Adrenal gland (tissue), 12 donors: ENCODE results near the gene SARM1. TPM values are rescaled to one million over a fixed set of nuclear protein-coding genes. Genes with fewer than 3 reads are reported as not detected.

Source experiments
- DNase-seq, 7 donors: peaks; one replicate each; pipeline ENCODE4 v3.0.0-alpha.2; 2019 to 2020
- H3K27ac ChIP-seq, 5 donors: fragments of 200-600 bp; sonication (generic) in 4 of 5; 1 replicate in 3 of 5; 2 replicates in 2 of 5; pipeline versions ENCODE4 v1.5.1 to v1.8.0; 2016 to 2020; ENCODE audit warnings: mild to moderate bottlenecking in 1 of 5
- H3K27me3 ChIP-seq: fragments of 200-600 bp; 2 replicates; pipeline ENCODE4 v1.8.0; 2021
- H3K36me3 ChIP-seq, 2 donors: fragments of 200-600 bp; replicated peaks in 1 of 2; 1 replicate in 1 of 2; 2 replicates in 1 of 2; pipeline versions ENCODE4 v1.5.1 to v1.8.0; 2018 to 2022
- H3K4me1 ChIP-seq, 2 donors: fragments of 200-600 bp; replicated peaks in 1 of 2; 1 replicate in 1 of 2; 2 replicates in 1 of 2; pipeline versions ENCODE4 v1.5.1 to v1.8.0; 2018 to 2021
- H3K4me3 ChIP-seq, 4 donors: fragments of 200-600 bp; sonication (generic) in 3 of 4; one replicate each; pipeline ENCODE4 v1.5.1; 2016 to 2018
- H3K9me3 ChIP-seq, 3 donors: fragments of 200-600 bp; sonication (generic) in 1 of 3; replicated peaks in 1 of 3; 1 replicate in 2 of 3; 2 replicates in 1 of 3; pipeline versions ENCODE4 v1.5.1 to v1.8.0; 2016 to 2021
- CTCF ChIP-seq, 6 experiments: fragments of 450-650 bp in 4 of 6; fragments of 200-600 bp in 2 of 6; sonication (generic) in 1 of 6; IDR thresholded peaks; 1 replicate in 5 of 6; 2 replicates in 1 of 6; pipeline versions ENCODE4 v1.5.1 to v1.8.0; 2016 to 2021; ENCODE audit warnings: antibody characterized with exemption in 6 of 6, mild to moderate bottlenecking in 2 of 6, moderate library complexity in 1 of 6
- POLR2A ChIP-seq, 2 donors: fragments of 450-650 bp; IDR thresholded peaks; one replicate each; pipeline ENCODE4 v1.6.1; 2017; ENCODE audit warnings: antibody characterized with exemption in 2 of 2, mild to moderate bottlenecking in 2 of 2, moderate library complexity in 1 of 2
- WGBS, 4 donors: extraction: QIAGEN DNeasy Blood & Tissue Kit in 2 of 4; methylation state at CpG; one replicate each; pipeline versions ENCODE4 v1.1.5 to v1.1.7; 2013 to 2017; 5-methylcytosine and 5-hydroxymethylcytosine counted together
- intact Hi-C, 2 donors: fragments of 100-400 bp; cut with DNase I; formaldehyde crosslinking; loops; one replicate each; pipeline versions ENCODE4 v1.14.1 to v1.15.0; 2022 to 2023
- polyA plus RNA-seq, 3 donors: library from polyadenylated mRNA; stranded (reverse); fragments of 200-250 nt in 2 of 3; fragments of 350-450 nt in 1 of 3; fragmentation: Illumina TruSeq in 1 of 3; extraction: RNeasy Lipid Tissue Mini Kit (QIAGEN cat#74804) in 1 of 3; gene quantifications; one replicate each; pipeline ENCODE4 v1.2.3, GENCODE V29; 2013 to 2014
- total RNA-seq, 9 donors: library from RNA; depleted of rRNA in 4 of 9; stranded (reverse); fragments of >200 nt in 4 of 9; fragments of 120-200 nt in 1 of 9; fragmentation: NEBNext Ultra II Directional in 1 of 9; extraction: Animal tissue kit (Norgen Biotek cat#: 25700) in 1 of 9; gene quantifications; one replicate each; pipeline versions ENCODE4 v1.1.0 to v1.2.4, GENCODE V29; 2013 to 2023
- donor health status: healthy with polysubstance abuse.
- donor health status: Bipolar disorder and iron deficiency.
- donor health status: DM: yes; HTN: yes; CAD: no.
- donor health status: DM: no; HTN: no; CAD: no.
- donor health status: DM: no; HTN: no; CAD: no.
- donor health status: DM: yes; HTN: yes; CAD: no.

SARM1 gene
- total and polyA plus RNA-seq, 12 donors, result 5.8 to 40.0 (median 23.9) TPM

GRCh38 chr17:28346746-28347246 lies 24.7 kb upstream of the SARM1 start:
- Histone ChIP-seq H3K4me1 (peaks cover 27 to 38% of the 10 kb centered on the region in 2 donors), H3K9me3 (no peaks in the 10 kb centered on the region), H3K36me3 (peaks cover 0 to 88% of the 10 kb centered on the region in 2 donors), H3K27ac (peak overlapping the region; percentile 64 to 93 (median 80)), H3K4me3 (no peak overlapping the region), H3K27me3 (no peaks in the 10 kb centered on the region)
- 28 to 40% (median 38%) methylated on average over 7 of the region's 7 CpGs for WGBS, 4 donors
- intact Hi-C loops, result no loop called here
- DNase-seq, result peak; percentile 64 to 90 (median 85)
- TF ChIP-seq CTCF (IDR thresholded peaks at IDR 0.05) (peak; percentile 16 to 67 (median 62)), POLR2A (IDR thresholded peaks at IDR 0.05) (no peak)

GRCh38 chr17:28347261-28347891 lies 24.1 kb upstream of the SARM1 start:
- 41 to 50% (median 46%) methylated on average over 5 to 8 of the region's 8 CpGs for WGBS, 4 donors
- Histone ChIP-seq H3K27me3 (no peaks in the 10 kb centered on the region), H3K36me3 (peaks cover 0 to 88% of the 10 kb centered on the region in 2 donors), H3K4me3 (no peak overlapping the region), H3K9me3 (no peaks in the 10 kb centered on the region), H3K4me1 (peaks cover 27 to 38% of the 10 kb centered on the region in 2 donors), H3K27ac (peak overlapping the region; percentile 64 to 93 (median 80))
- DNase-seq, result peak in 6 of 7 donors; percentile 41 to 67 (median 62)
- intact Hi-C loops, result no loop called here
- TF ChIP-seq POLR2A (IDR thresholded peaks at IDR 0.05), result peak in 1 of 2 donors; percentile 11
- TF ChIP-seq CTCF (IDR thresholded peaks at IDR 0.05), result no peak

GRCh38 chr17:28348979-28349378 lies 22.5 kb upstream of the SARM1 start:
- DNase-seq, result no peak
- Histone ChIP-seq H3K9me3 (no peaks in the 10 kb centered on the region), H3K27ac (peak overlapping the region in 2 of 5 donors; percentile 34 to 93), H3K27me3 (no peaks in the 10 kb centered on the region), H3K4me3 (no peak overlapping the region), H3K36me3 (peaks cover 0 to 88% of the 10 kb centered on the region in 2 donors), H3K4me1 (peaks cover 27 to 38% of the 10 kb centered on the region in 2 donors)
- TF ChIP-seq POLR2A (IDR thresholded peaks at IDR 0.05), result no peak
- TF ChIP-seq CTCF (IDR thresholded peaks at IDR 0.05), result no peak
- intact Hi-C loops, result no loop called here
- 80 to 95% (median 81%) methylated on average over 3 of the region's 3 CpGs for WGBS, 4 donors

- no peaks in the 10 kb centered on the region for H3K9me3 ChIP-seq
- no peak overlapping the region for H3K4me3 ChIP-seq
- peaks cover 0 to 87% of the 10 kb centered on the region in 2 donors for H3K36me3 ChIP-seq
- H3K4me1 ChIP-seq, result peaks cover 24 to 35% of the 10 kb centered on the region in 2 donors
- no peaks in the 10 kb centered on the region for H3K27me3 ChIP-seq
- WGBS, 4 donors, result 81 to 90% (median 84%) methylated on average over 7 of the region's 7 CpGs
- intact Hi-C loops, result no loop called here
- no peak overlapping the region for H3K27ac ChIP-seq
- TF ChIP-seq POLR2A (IDR thresholded peaks at IDR 0.05) (no peak), CTCF (IDR thresholded peaks at IDR 0.05) (no peak)
- no peak for DNase-seq
Observed at GRCh38 chr17:28350271-28350670, 21.2 kb upstream of the SARM1 start.
